Sciatic nerve (tissue), 2 donors: ENCODE results near the gene BCORL1. TPM values are rescaled to one million over a fixed set of nuclear protein-coding genes. Genes with fewer than 3 reads are reported as not detected.

Source experiments
- ATAC-seq: fragments of 200-7000 bp; cut with Tn5 transposase; one replicate; pipeline ENCODE4 v1.9.1; 2020; ENCODE audit warnings: mild to moderate bottlenecking, moderate library complexity
- DNase-seq: peaks from one replicate; pipeline ENCODE4 v3.0.0-alpha.2; 2020; ENCODE audit warnings: low spot score
- intact Hi-C: fragments of 100-400 bp; cut with DNase I; formaldehyde crosslinking; loops from one replicate; pipeline ENCODE4 v1.14.2; 2022
- total RNA-seq: library from RNA; stranded (reverse); fragmentation: NEBNext Ultra II Directional; extraction: Animal tissue kit (Norgen Biotek cat#: 25700); gene quantifications from one replicate; pipeline ENCODE4 v1.2.1, GENCODE V29; 2021
- donor health status: DM: no; HTN: no; CAD: no.
- donor health status: DM: no; HTN: no; CAD: no.

BCORL1 gene
- total RNA-seq, 1 donor from 2014 or later, result 25.1 TPM

DNA sequence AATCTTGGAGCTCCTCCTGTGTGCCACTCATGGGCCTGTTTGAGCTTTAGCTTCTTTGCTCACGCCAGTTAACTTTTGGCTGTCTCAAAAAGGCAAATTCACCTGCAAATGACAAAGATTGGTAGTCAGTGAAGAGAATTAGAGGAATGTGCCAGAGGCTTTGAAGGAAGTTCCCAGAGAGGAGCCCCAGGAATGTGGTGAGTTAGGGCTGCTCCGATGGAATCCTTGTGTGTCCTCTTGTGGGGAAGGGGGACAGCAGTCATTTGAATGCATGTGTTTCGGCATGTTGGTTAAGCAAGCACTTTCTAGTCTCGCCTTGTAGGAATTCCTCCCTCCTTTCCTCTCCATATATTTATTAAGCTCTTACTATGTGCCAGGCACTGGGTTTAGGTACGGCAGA is 65.0 kb downstream of the BCORL1 start:
- intact Hi-C loops, result no loop called here
- DNase-seq, result no peak
- ATAC-seq, result no peak

DNA sequence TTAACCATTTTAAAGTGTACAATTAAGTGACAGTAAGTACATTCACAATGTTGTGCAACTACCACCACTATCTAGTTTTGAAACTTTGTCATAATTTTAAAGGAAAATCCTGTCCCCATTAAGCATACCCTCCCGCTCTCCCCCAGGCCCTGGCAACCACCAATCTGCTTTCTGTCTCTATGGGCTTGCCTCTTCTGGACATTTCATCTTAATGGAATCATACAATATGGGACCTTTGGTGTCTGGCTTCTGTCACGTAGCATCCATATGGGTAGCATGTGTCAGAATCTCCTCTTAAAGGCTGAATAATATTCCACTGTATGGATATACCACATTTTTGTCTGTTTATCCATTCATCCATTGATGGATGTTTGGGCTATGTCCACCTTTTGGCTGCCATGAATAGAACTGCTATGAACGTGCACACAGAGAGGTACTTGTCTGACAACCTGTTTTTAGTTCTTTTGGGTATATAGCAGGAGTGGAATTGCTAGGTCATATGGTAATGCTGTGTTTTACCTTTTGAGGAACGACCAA is 66.3 kb downstream of the BCORL1 start:
- no peak for ATAC-seq
- intact Hi-C loops, result no loop called here

DNA sequence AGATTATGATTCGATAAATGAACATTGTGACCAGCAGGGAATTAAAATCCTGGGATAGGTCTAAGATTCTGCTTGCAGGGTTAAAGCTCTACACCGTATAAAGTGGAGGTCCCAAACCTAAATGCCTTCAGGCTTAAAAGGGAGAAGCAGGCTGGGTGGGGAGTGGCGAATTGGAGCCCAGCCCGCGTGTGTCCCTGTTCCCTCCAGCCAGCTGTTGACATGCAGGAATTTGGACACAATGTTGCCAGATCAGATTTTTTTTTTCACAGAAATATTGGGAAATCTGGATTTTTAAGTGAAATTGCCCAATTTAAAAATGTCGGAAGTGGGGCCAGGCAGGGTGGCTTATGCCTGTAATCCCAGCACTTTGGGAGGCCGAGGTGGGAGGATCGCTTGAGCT is 67.4 kb downstream of the BCORL1 start:
- DNase-seq, result no peak
- intact Hi-C loops, result no loop called here
- ATAC-seq, result peak; percentile 75

More for the DNA sequence above, 66.3 kb downstream of the BCORL1 start:
- DNase-seq, result no peak

DNA sequence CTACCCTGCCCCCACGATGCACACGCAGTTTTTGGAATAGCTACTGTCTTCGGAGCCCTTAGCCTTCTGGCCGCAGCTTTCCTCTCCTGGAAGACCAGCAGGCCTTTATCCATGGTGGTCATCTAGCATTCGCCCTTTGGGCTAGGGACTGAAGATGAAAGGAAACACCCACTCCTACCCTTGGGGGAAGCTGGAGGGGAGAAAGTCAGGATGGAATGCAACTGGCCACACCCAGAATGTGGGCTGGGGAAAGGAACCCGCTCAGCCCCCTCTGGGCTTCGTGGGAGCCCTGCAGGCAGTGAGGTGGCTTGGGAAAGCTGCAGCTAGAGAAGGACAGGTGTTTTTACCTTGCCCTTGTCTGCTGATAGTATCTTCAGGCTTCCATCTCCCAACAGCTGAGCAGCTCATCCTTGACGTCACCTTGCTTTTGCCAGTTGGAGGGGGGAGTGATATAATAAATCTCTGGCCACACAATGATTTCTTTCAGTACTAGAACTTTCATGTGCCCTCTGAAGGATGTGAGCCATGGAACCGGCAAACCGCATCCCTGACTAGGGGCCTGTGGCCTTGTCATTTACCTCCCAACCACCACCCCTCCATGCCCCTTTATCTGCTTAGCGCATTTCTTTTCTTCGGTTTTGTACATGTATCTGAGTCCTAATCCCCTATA is 68.9 kb downstream of the BCORL1 start:
- ATAC-seq, result no peak
- intact Hi-C loops, result no loop called here
- DNase-seq, result no peak

DNA sequence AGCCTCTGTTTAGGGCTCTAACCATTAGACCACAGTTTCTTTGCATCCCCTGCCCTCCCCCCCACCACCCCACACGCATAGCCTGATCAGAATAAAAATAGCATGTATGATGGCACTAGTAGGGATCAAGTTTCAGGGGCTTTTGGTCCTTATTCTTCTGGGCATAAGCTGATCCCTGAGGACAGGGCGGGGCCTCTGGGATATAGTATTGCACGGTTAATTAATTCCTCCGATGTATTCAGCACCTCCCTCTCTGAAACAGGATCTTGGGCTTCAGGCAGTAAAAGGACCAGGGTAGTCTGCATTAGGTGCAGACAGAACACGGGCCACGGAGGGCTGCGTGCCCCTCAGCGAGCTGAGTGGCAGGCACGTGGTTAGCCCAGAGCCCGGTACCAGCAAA is 70.8 kb downstream of the BCORL1 start:
- ATAC-seq (no peak), DNase-seq (no peak)
- intact Hi-C loops, result no loop called here

DNA sequence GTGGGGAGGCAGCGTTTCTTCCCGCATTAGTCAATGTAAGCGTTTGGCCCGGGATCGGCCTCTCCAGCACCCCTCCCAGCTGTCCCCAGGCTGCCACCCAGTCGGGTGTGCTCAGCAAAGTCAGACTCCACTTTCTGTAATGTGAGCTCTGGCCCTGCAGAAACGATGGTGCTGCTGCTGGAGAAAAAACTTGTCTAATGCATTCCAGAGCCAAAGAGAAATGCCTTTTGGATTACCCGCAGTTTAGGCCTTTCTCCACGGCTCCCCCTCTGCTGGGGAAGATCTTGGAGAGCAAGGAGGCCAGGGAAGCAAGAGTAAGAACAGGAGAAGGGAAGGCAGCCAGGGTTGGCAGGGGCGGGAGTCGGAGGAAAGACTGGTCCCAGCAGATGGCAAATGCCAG is 72.7 kb downstream of the BCORL1 start:
- intact Hi-C loops, result no loop called here
- no peak for DNase-seq

DNA sequence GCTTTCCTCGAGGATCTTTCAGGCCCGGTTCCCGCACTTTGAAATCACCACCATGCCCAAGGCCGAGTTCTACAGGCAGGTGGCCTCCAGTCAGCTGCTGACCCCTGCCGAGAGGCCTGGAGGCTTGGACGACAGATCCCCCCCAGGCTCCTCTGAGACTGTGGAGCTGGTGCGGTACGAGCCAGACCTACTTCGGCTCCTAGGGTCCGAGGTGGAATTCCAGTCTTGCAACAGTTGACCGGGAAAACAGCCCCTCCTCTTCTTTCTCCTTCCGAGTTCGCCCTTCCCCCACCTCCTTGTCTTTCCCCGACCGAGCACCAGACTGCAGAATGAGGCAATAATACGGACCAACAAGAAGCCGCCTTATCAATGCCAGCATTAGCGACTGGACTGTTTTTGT is 73.5 kb downstream of the BCORL1 start:
- ATAC-seq, result no peak
- DNase-seq, result no peak
- intact Hi-C loops, result no loop called here

More for the DNA sequence above, 72.7 kb downstream of the BCORL1 start:
- ATAC-seq, result peak; percentile 50

DNA sequence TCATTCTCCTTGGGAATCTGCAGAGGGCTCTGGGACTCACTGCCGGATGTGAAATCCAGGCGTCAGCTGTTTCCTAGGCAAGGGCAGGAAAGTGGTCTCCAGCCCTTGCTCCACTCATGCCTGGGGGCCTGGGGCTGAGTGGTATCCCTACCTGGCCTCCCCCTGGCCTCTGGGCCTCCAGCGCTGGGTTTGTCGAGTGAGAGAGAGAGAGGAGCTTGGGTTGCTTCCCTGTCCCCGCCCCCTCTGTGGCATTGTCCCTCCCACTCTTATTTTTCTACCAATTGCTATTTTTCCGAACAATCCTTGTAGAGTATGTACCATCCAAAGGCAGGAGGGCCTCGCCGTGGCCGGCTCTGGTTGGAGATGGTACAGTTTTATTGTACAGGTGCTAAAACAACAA is 74.8 kb downstream of the BCORL1 start:
- no peak for DNase-seq
- no peak for ATAC-seq
- intact Hi-C loops, result no loop called here

DNA sequence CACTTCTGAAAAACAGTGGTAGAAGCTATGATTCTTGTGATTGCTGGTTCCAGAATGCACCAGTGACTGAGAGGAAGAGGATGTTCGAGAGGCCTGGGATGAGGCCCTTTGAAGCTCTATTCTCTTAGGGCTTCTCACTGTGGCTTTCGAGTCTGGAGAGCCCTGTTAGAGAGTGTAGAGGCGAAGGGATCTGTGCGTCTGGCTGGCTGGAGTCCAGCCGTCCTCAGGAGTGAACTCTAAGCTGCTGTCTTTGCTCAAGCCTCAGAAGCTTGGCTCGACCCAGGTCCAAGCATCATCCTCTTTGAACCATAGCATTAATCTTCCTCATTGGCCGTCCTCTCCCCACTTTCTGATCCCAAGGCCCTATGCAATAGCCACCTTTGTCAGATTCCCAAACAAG is 76.2 kb downstream of the BCORL1 start:
- intact Hi-C loops, result no loop called here

DNA sequence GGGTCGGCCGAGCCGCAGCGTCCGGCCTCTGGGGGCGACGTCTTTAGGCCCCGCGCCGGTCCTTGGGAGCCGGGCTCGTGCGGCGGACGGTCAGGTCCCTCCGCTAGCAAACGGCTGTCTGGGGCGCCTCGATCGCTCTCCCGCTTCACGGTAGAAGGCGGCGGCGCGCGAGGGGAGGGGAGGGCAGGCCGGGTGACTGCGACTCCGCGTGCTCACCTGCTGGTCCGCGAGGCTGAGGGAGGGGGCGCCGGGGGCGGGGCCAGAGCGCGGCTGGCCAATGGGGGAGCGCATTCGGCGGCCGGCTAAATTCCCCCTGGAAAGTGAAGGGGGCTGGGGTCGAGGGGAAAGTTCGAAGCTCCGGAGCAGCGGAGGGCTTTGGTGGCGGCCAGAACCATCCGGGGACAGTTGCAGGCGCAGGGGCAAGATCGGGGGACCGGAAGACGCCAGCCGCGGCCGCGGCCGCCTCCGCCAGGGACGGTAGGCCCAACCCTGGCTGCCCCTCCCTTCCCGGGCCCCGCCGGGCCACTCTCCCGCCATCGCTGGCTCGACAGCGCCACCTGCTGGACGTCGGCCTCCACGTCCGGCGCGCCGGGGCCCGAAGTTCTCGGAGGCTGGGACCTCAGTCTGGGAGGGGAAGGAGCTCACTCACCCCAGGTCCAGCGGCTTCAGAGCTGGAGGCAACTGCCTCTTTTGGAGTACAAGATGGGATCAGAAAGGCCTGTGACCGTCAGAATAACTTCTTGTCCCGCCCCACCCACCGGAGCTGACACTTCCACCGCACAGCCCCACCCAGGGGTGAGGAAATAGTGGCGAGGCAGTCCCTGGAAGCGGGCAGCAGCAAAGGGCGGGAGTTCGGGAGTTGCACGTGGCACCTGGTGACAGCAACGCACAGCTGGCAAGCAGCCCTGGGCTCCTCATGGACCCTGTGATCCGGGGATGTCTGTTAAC is 78.0 kb downstream of the BCORL1 start:
- intact Hi-C loops, result loop anchor here (5.0 kb wide), 1 partner anchor 133 kb away; no protein-coding TSS in a partner anchor
- ATAC-seq, result peak; percentile 89

More for the DNA sequence above, 76.2 kb downstream of the BCORL1 start:
- DNase-seq (no peak), ATAC-seq (no peak)

DNA sequence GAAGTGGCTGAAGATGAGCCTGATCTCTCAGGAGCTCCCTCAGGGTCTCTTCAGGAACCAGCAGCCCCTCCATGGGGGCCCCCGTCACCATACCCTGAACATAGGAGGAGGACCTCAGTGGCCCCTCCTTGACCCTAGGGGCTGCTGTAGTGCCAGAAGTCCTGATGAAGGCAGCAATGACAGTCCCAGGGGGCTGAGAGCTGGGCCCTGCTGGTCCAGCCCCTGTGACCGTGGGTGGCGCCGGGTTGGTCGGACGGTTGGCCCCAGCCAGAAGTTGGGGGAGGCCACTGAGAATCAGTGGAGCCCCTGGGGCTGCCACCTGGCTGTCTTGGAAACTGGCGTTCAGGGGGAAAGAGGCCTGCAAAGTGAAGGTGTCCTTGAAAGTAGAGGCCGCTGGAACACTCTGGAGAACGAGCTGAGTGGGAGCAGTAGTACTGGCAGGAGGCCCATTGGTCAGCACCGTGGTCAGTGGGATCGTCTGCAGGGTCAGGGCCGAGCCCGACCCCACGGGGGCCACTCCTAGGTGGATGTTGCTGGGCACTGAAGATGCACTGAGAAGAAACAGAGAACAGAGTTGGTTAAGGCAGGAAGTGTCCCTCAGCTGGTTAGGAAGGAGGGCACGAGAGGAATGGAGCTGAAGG is 84.7 kb downstream of the BCORL1 start:
- no peak for DNase-seq
- intact Hi-C loops, result no loop called here
- peak; percentile 7 for ATAC-seq

More for the DNA sequence above, 78.0 kb downstream of the BCORL1 start:
- peak; percentile 89 for DNase-seq

DNA sequence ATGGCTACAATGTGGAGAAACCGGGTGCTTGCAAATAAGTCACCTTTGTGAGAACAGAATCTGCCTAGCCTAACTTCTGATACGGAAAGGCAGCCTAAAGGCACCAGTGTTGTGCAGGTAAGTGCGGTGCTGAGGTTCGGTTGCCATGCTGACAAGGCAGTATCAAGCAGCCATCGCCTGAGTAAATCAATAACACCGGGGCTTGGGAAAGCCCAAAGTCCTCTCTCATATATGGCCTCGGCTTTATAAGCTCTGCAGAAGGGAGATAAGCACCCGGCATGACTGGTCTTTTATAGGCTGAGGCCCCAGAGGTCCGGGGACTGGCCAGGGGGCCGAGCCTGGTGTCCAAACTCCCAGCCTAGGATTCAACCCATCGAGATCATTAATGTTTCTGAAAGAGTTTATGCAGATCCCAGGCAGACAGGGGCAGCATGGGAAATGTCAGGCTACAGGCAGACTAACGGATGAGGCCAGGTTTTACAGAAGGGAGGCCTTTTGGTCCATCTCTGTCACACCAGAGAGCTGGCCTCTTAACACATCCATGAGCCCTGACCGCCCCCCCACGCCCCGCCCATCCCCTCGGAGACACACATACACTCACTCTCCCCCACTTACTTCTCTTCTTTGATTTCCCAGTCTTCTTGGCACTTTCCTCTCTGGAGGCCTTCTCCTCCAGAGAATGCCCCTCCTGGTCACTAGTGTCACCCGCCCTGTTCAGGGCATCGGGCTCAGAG is 89.3 kb downstream of the BCORL1 start:
- intact Hi-C loops, result no loop called here
- ATAC-seq (no peak), DNase-seq (no peak)

DNA sequence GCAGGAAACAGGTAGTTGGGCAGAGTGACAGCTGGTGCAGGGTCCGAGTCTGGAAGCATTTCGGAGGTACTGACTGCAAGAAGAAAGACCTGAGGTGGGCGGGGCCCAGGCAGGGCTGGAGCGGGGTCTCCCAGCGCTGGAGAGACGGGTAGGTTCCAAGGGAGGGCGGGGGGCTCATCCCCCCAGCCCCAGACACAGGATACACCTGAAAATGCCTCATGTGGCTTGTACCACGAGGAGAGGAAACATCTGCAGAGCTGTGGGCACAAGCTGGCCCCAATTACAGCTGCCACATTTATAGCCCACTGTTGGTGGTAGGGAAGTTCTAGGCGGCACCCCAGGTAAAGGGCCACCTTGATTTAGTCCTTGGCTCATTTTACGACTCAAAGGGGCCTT is 89.9 kb downstream of the BCORL1 start:
- intact Hi-C loops, result no loop called here
- DNase-seq, result no peak
- ATAC-seq, result no peak

DNA sequence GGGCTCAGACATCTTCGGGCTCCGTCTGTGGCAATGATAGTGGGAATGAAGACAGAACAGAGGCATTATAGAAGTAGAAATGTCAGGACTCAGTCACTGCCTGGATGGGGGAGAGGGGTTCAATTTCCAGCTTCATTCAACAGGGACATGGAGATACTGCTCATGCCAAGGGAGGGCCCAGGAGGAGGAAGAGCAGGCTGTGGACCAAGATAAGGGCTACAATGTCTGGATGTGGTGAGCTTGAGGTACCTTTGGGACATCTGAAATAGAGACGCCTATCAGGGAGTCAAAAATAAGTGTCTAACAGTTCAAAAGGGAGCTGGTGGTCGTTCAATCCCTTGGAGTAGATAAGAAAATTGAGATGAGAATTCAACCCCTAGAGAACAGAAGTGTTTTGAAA is 93.3 kb downstream of the BCORL1 start:
- DNase-seq (no peak), ATAC-seq (no peak)
- intact Hi-C loops, result no loop called here

DNA sequence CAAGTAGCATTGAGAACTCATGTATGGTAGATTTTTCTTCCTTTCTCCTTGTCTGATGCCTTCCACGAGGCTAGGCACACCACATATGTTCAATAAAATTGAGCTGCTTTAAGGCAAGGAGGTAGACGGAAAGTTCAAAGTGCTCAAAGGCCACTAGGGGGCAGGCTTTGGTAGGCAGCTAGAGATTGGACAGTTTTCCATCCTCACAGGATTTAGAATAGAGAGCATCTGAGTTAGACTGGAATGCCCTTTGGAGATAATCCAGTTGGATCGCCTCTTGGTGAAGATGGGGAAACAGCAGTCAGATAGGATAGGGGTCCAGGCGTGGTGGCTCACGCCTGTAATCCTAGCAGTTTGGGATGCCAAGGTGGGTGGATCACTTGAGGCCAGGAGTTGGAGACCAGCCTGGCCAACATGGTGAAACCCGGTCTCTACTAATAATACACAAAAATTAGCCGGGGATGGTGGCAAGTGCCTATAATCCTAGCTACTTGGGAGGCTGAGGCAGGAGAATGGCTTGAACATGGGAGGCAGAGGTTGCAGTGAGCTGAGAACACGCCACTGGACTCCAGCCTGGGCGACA is 97.5 kb downstream of the BCORL1 start:
- intact Hi-C loops, result no loop called here
- DNase-seq (peak; percentile 73), ATAC-seq (peak; percentile 51)

DNA sequence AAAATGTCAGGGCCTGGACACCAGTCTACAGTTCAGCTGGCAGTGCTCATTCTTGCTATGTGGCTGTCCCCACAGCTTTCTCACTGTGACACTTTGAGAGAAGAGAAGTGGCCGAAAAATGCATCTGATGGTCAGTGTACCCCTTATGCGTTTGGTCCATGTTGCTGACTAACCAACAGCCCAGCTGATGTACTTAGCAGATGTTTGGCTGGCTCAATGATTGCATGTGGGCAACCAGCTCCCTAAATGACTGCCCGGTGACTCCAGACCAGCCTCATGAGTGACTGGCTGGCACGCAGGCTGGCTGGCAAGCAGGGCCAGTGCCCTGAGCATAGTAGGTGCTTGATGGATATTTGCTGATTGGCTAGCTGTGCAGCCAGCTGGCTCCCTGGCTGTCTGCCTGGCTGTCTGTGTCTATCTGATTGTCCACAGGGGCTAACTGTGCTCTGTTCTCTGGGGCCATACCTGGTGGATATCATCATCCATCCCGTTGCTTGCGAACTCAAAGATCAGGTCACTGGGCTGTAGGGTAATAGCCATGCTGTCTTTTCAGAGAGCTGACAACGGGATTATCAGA is 98.4 kb downstream of the BCORL1 start:
- DNase-seq (no peak), ATAC-seq (no peak)
- intact Hi-C loops, result no loop called here

DNA sequence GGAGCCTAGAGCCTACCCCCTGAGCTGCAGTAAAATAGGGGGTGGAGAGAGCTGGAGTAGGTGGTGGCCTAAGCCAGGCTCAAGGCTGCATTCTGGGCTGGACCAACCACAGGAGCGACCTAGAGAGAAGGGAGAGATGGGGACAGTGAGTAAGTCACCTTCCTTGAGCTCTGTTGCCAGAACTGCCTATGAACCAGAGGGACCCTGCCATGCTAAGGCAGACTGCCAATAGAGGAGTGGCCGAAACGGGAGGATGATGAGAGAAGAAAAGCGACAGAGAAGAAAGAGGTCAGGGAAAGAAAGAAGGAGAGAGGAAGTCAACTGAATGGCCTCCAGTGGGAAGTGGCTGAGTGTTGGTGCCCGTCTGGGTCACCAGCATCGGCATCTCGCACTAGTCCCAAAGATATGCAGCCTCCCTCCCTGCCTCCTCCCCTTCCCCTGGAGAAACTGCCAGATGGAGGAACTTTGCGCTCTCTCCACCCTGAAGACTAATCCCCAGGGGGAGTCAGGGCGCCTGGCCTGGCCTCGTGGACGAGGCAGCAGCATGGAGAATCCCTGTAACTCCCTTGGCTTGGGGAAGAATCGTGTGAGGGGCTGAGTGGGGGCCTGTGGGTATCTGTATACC is 99.1 kb downstream of the BCORL1 start:
- intact Hi-C loops, result no loop called here
- DNase-seq, result no peak
- peak; percentile 3 for ATAC-seq
